ENCODE results near the gene CAPS.

Gene CAPS

GRCh38 chr19:5914946-5915781, 1.1 kb downstream of the CAPS start:
- no peak for DNase-seq

GRCh38 chr19:5915782-5916165, 1.7 kb downstream of the CAPS start:
- DNase-seq: no peak

- DNase-seq: no peak
Observed at GRCh38 chr19:5916181-5916708, 2.2 kb downstream of the CAPS start.

- no peak for DNase-seq
Observed at GRCh38 chr19:5917431-5918107, 3.5 kb downstream of the CAPS start.

- no peak for DNase-seq
Observed at GRCh38 chr19:5918463-5919079, 4.5 kb downstream of the CAPS start.

- no peak for DNase-seq
Observed at GRCh38 chr19:5921516-5922160, 7.6 kb downstream of the CAPS start.

GRCh38 chr19:5922161-5922545, 8.1 kb downstream of the CAPS start:
- no peak for DNase-seq

- DNase-seq: no peak
Observed at GRCh38 chr19:5923356-5923755, 9.3 kb downstream of the CAPS start.

GRCh38 chr19:5925830-5926427, 11.9 kb downstream of the CAPS start:
- no peak for DNase-seq

GRCh38 chr19:5926641-5927440, 12.8 kb downstream of the CAPS start:
- DNase-seq: no peak

- DNase-seq: no peak
Observed at GRCh38 chr19:5927441-5927821, 13.4 kb downstream of the CAPS start.

- DNase-seq: no peak
Observed at GRCh38 chr19:5929179-5929578, 15.1 kb downstream of the CAPS start.

GRCh38 chr19:5929625-5930024, 15.6 kb downstream of the CAPS start:
- no peak for DNase-seq

GRCh38 chr19:5931251-5931650, 17.2 kb downstream of the CAPS start:
- DNase-seq: no peak

- DNase-seq: no peak
Observed at GRCh38 chr19:5932146-5932545, 18.1 kb downstream of the CAPS start.

- DNase-seq: no peak
Observed at GRCh38 chr19:5932609-5933262, 18.7 kb downstream of the CAPS start.

GRCh38 chr19:5933391-5934068, 19.5 kb downstream of the CAPS start:
- DNase-seq: no peak

- DNase-seq: no peak
Observed at GRCh38 chr19:5934069-5934401, 20.0 kb downstream of the CAPS start.

- DNase-seq: no peak
Observed at GRCh38 chr19:5934774-5935472, 20.9 kb downstream of the CAPS start.

Data from activated CD4-positive, CD25-positive, alpha-beta regulatory T cell (primary cell).